A549 (cell line): ENCODE measurements around the gene TPRG1. TPM values are rescaled to one million over a fixed set of nuclear protein-coding genes. Genes with fewer than 3 reads are reported as not detected.

Experiments used
- ATAC-seq, 2 experiments: fragments of 200-7000 bp in 1 of 2; fragments of >200 bp in 1 of 2; cut with Nextera tagmentation in 1 of 2; cut with Tn5 transposase in 1 of 2; 3 replicates each; pipeline versions ENCODE4 v1.8.0 to v1.9.1; 2018 to 2020; ENCODE audit warnings: mild to moderate bottlenecking in 1 of 2, moderate library complexity in 1 of 2
- CTCF ChIA-PET: fragments of 300-600 bp; sonication (Branson Sonifier 250); formaldehyde crosslinking; extraction: SDS; loops from one replicate; lab custom pipeline; 2021; ENCODE audit warnings: antibody characterized with exemption, inconsistent platforms; lab: Yijun Ruan, JAX
- POLR2A ChIA-PET: fragments of 350-600 bp; formaldehyde crosslinking; extraction: SDS; loops from one replicate; lab custom pipeline; 2021; ENCODE audit warnings: antibody characterized with exemption, inconsistent platforms; lab: Yijun Ruan, JAX
- DNase-seq, 2 experiments: peaks; one replicate each; pipeline versions ENCODE4 v3.0.0 to v3.0.0-alpha.2; 2011 to 2016; ENCODE audit warnings: low read depth in 1 of 2, low spot score in 1 of 2
- FAIRE-seq: peaks from 2 replicates; lab custom pipeline; 2011; peaks lifted over from hg19 to GRCh38; lab: Jason Lieb, UNC
- H3K27ac ChIP-seq, 2 experiments: fragments of >200 bp; sonication (Bioruptor Twin); formaldehyde crosslinking; 3 replicates each; pipeline ENCODE4 v1.5.1; 2016 to 2017
- H3K4me1 ChIP-seq: fragments of >200 bp; sonication (Bioruptor Twin); formaldehyde crosslinking; 3 replicates; pipeline ENCODE4 v1.6.1; 2016
- H3K4me2 ChIP-seq: fragments of >200 bp; sonication (Bioruptor Twin); formaldehyde crosslinking; 3 replicates; pipeline ENCODE4 v1.6.1; 2016
- H3K4me3 ChIP-seq: fragments of >200 bp; sonication (Bioruptor Twin); formaldehyde crosslinking; 3 replicates; pipeline ENCODE4 v1.5.1; 2016
- H3K9me3 ChIP-seq: fragments of >200 bp; sonication (Bioruptor Twin); formaldehyde crosslinking; 3 replicates; pipeline ENCODE4 v1.6.1; 2016
- CBX2 ChIP-seq: fragments of 200-600 bp; sonication (generic); IDR thresholded peaks from 2 replicates; pipeline ENCODE4 v1.6.1; 2016; ENCODE audit warnings: low read depth, mild to moderate bottlenecking, borderline replicate concordance
- CBX8 ChIP-seq: fragments of 200-600 bp; sonication (generic); IDR thresholded peaks from 2 replicates; pipeline ENCODE4 v1.6.1; 2016
- EHF ChIP-seq: fragments of 250-450 bp; sonication (Bioruptor Pico); IDR thresholded peaks from 2 replicates; pipeline ENCODE4 v1.5.0; 2020; ENCODE audit warnings: mild to moderate bottlenecking
- EHMT2 ChIP-seq: fragments of 200-600 bp; sonication (generic); IDR thresholded peaks from 2 replicates; pipeline ENCODE4 v1.6.1; 2016; ENCODE audit warnings: antibody characterized with exemption, low read depth, mild to moderate bottlenecking, moderate library complexity
- FOSB ChIP-seq: fragments of 250-450 bp; sonication (Bioruptor Pico); IDR thresholded peaks from 2 replicates; pipeline ENCODE4 v1.5.0; 2020; ENCODE audit warnings: mild to moderate bottlenecking, moderate library complexity
- FOXS1 ChIP-seq: fragments of 250-450 bp; sonication (Bioruptor Pico); IDR thresholded peaks from 2 replicates; pipeline ENCODE4 v1.5.0; 2020; ENCODE audit warnings: mild to moderate bottlenecking, moderate library complexity
- GATA3 ChIP-seq: IDR thresholded peaks from 2 replicates; pipeline ENCODE4 v1.6.1; 2012; ENCODE audit warnings: borderline replicate concordance
- HOXA7 ChIP-seq: fragments of 250-450 bp; sonication (Bioruptor Pico); IDR thresholded peaks from 2 replicates; pipeline ENCODE4 v1.5.0; 2020; ENCODE audit warnings: mild to moderate bottlenecking, moderate library complexity
- HOXB13 ChIP-seq: fragments of 250-450 bp; sonication (Bioruptor Pico); IDR thresholded peaks from 2 replicates; pipeline ENCODE4 v1.5.0; 2020; ENCODE audit warnings: low read depth, mild to moderate bottlenecking, moderate library complexity
- JUNB ChIP-seq: fragments of >200 bp; sonication (Bioruptor Twin); formaldehyde crosslinking; IDR thresholded peaks from 2 replicates; pipeline ENCODE4 v1.6.1; 2016
- MAFK ChIP-seq: fragments of 450-650 bp; IDR thresholded peaks from 2 replicates; pipeline ENCODE4 v1.6.1; 2014; ENCODE audit not compliant: partially characterized antibody
- NFE2L2 ChIP-seq: fragments of 150-350 bp; conservative IDR thresholded peaks from 2 replicates; pipeline ENCODE4 v1.6.1; 2014; ENCODE audit warnings: low read length
- NR3C1 ChIP-seq: fragments of >200 bp; sonication (Bioruptor Twin); formaldehyde crosslinking; IDR thresholded peaks from 3 replicates; pipeline ENCODE4 v1.6.1; 2017
- POLR2A ChIP-seq: IDR thresholded peaks from 2 replicates; pipeline ENCODE4 v1.6.1; 2012; ENCODE audit warnings: mild to moderate bottlenecking, low read length
- RCOR1 ChIP-seq: fragments of 150-350 bp; IDR thresholded peaks from 2 replicates; pipeline ENCODE4 v1.6.1; 2014; ENCODE audit warnings: antibody characterized with exemption, low read length, low read depth
- SMC3 ChIP-seq: fragments of >200 bp; sonication (Bioruptor Twin); formaldehyde crosslinking; IDR thresholded peaks from 3 replicates; pipeline ENCODE4 v1.6.1; 2018; ENCODE audit warnings: inconsistent platforms
- TP53 ChIP-seq: fragments of 250-450 bp; sonication (Bioruptor Pico); IDR thresholded peaks from 2 replicates; pipeline ENCODE4 v1.5.0; 2021; ENCODE audit warnings: mild to moderate bottlenecking, moderate library complexity
- ZC3H11A ChIP-seq: fragments of 450-650 bp; IDR thresholded peaks from 2 replicates; pipeline ENCODE4 v1.6.1; 2014; ENCODE audit warnings: antibody characterized with exemption, mild to moderate bottlenecking
- ZFP36 ChIP-seq: fragments of 450-650 bp; IDR thresholded peaks from 2 replicates; pipeline ENCODE4 v1.6.1; 2014; ENCODE audit warnings: borderline replicate concordance; ENCODE audit not compliant: partially characterized antibody
- ZNF302 ChIP-seq: fragments of 250-450 bp; sonication (Bioruptor Pico); IDR thresholded peaks from 2 replicates; pipeline ENCODE4 v1.9.0; 2021; ENCODE audit warnings: inconsistent platforms, mild to moderate bottlenecking, moderate library complexity
- ZSCAN20 ChIP-seq: fragments of 250-450 bp; sonication (Bioruptor Pico); IDR thresholded peaks from 2 replicates; pipeline ENCODE4 v1.8.0; 2022; ENCODE audit warnings: mild to moderate bottlenecking, moderate library complexity
- WGBS: methylation state at CpG from one replicate; pipeline ENCODE4 v1.1.6; 2017; ENCODE audit errors: missing lambda C conversion rate; 5-methylcytosine and 5-hydroxymethylcytosine counted together
- polyA plus RNA-seq, 4 experiments: library from polyadenylated mRNA; depleted of rRNA in 3 of 4; stranded (reverse); fragments of >200 nt; fragmentation: RNase III in 1 of 4; extraction: RNeasy Plus Mini Kit Qiagen cat#74134 plus additional on column Dnase treatment in 1 of 4; gene quantifications; 2 replicates in 3 of 4; 3 replicates in 1 of 4; pipeline ENCODE4 v1.2.3, GENCODE V29; 2011 to 2017
- TF ChIP-seq, protein P1 (sequence below): IDR thresholded peaks from 2 replicates; pipeline ENCODE4 v1.6.1; 2012
- TF ChIP-seq, protein P2 (sequence below): IDR thresholded peaks from 2 replicates; pipeline ENCODE4 v1.6.1; 2012; ENCODE audit warnings: low read depth, borderline replicate concordance
- TF ChIP-seq, protein P3 (sequence below): fragments of 250-450 bp; sonication (Bioruptor Pico); IDR thresholded peaks from 2 replicates; pipeline ENCODE4 v1.5.0; 2020; ENCODE audit warnings: low read depth, mild to moderate bottlenecking, moderate library complexity
- TF ChIP-seq, protein P4 (sequence below): fragments of >200 bp; sonication (Bioruptor Twin); formaldehyde crosslinking; IDR thresholded peaks from 3 replicates; pipeline ENCODE4 v1.6.1; 2016
- TF ChIP-seq, protein P5 (sequence below): fragments of 150-350 bp; IDR thresholded peaks from 2 replicates; pipeline ENCODE4 v1.6.1; 2014; ENCODE audit warnings: low read depth, mild to moderate bottlenecking, low read length

Gene TPRG1
- polyA plus RNA-seq, 2 of the 4 experiments (the other 2 are of a cell fraction) = 0.21 to 1.1 TPM

DNA sequence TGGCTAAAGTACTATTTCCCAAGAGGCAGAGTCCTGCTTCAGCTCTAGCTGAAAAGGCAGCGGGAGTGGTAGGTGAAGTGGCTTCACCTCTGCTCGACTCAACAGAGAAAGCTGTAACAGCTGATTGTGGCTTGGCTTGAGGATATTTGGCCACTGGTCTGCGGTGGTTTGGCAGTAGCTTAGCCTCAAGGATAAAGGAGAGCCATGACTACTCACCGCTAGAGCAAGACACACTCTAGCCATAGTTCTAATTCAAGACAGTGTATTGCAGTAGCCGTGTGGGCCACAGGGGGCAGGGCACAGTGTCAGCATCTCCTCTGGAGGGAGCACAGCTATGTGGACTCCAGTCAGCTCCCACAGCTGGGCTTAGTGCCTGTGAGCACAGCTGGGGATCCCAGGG lies 23.5 kb downstream of the TPRG1 start:
- peak in 1 of 2 experiments; percentile 80; a peak in 3 of 6 replicates for ATAC-seq
- 70% methylated on average over 5 of the region's 5 CpGs for WGBS
- Histone ChIP-seq H3K9me3 (peaks cover 21% of the 10 kb centered on the region), H3K4me1 (no peaks in the 10 kb centered on the region), H3K4me2 (no peak overlapping the region), H3K4me3 (no peak overlapping the region), H3K27ac (no peak overlapping the region)
- FAIRE-seq = no peak
- ChIA-PET CTCF (interaction anchor here (1.2 kb wide), 1 partner anchor 47 kb away, joined by 3 read pairs; no protein-coding TSS in a partner anchor), POLR2A (no interaction called here)
- TF ChIP-seq HOXA7 (no peak), JUNB (no peak), TP53 (no peak), HOXB13 (CRISPR knock-in tag) (no peak), EHMT2 (no peak), ZNF302 (CRISPR knock-in tag) (no peak), NR3C1 (no peak), CBX8 (no peak), NFE2L2 (no peak), ZC3H11A (no peak), ZSCAN20 (CRISPR knock-in tag) (no peak)
- TF ChIP-seq, protein P1, sequence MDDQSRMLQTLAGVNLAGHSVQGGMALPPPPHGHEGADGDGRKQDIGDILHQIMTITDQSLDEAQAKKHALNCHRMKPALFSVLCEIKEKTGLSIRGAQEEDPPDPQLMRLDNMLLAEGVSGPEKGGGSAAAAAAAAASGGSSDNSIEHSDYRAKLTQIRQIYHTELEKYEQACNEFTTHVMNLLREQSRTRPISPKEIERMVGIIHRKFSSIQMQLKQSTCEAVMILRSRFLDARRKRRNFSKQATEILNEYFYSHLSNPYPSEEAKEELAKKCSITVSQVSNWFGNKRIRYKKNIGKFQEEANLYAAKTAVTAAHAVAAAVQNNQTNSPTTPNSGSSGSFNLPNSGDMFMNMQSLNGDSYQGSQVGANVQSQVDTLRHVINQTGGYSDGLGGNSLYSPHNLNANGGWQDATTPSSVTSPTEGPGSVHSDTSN = no peak
- DNase-seq = peak in 1 of 2 experiments; percentile 14

DNA sequence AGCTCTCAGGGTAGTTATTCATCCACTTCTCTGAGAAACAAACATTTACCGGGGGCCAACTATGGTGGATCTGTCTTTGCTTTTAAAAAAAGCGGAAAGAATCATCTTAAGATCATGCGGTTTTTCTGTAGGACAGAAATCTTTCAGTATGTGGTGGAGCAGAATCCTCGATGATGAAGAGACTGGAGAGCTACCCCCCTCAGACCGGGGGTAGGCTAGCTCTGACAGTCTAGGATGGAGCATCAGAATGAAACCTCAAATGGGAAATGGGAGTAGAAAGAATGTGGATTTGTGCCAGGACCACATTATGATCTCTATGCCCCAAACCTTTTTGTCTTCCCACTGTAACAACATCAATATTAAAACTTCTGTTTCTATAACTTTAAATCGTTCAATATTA lies 30.3 kb downstream of the TPRG1 start:
- Histone ChIP-seq H3K4me1 (no peaks in the 10 kb centered on the region), H3K4me3 (no peak overlapping the region), H3K4me2 (no peak overlapping the region), H3K9me3 (no peaks in the 10 kb centered on the region), H3K27ac (no peak overlapping the region)
- DNase-seq (no peak), ATAC-seq (no peak), FAIRE-seq (no peak)
- TF ChIP-seq EHMT2 = no peak
- no peak for TF ChIP-seq NR3C1
- TF ChIP-seq FOSB (CRISPR knock-in tag) = no peak
- TF ChIP-seq CBX8 = no peak
- TF ChIP-seq SMC3 = no peak
- TF ChIP-seq, protein P2, sequence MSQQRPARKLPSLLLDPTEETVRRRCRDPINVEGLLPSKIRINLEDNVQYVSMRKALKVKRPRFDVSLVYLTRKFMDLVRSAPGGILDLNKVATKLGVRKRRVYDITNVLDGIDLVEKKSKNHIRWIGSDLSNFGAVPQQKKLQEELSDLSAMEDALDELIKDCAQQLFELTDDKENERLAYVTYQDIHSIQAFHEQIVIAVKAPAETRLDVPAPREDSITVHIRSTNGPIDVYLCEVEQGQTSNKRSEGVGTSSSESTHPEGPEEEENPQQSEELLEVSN = no peak
- no peak for TF ChIP-seq MAFK
- TF ChIP-seq RCOR1 = no peak
- TF ChIP-seq EHF = no peak
- TF ChIP-seq, protein P3, sequence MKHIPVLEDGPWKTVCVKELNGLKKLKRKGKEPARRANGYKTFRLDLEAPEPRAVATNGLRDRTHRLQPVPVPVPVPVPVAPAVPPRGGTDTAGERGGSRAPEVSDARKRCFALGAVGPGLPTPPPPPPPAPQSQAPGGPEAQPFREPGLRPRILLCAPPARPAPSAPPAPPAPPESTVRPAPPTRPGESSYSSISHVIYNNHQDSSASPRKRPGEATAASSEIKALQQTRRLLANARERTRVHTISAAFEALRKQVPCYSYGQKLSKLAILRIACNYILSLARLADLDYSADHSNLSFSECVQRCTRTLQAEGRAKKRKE = no peak
- TF ChIP-seq ZFP36 = no peak
- TF ChIP-seq CBX2 = no peak
- no peak for TF ChIP-seq GATA3
- TF ChIP-seq, protein P4, sequence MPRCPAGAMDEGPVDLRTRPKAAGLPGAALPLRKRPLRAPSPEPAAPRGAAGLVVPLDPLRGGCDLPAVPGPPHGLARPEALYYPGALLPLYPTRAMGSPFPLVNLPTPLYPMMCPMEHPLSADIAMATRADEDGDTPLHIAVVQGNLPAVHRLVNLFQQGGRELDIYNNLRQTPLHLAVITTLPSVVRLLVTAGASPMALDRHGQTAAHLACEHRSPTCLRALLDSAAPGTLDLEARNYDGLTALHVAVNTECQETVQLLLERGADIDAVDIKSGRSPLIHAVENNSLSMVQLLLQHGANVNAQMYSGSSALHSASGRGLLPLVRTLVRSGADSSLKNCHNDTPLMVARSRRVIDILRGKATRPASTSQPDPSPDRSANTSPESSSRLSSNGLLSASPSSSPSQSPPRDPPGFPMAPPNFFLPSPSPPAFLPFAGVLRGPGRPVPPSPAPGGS = no peak
- no peak for TF ChIP-seq FOXS1
- TF ChIP-seq JUNB = no peak
- TF ChIP-seq, protein P5, sequence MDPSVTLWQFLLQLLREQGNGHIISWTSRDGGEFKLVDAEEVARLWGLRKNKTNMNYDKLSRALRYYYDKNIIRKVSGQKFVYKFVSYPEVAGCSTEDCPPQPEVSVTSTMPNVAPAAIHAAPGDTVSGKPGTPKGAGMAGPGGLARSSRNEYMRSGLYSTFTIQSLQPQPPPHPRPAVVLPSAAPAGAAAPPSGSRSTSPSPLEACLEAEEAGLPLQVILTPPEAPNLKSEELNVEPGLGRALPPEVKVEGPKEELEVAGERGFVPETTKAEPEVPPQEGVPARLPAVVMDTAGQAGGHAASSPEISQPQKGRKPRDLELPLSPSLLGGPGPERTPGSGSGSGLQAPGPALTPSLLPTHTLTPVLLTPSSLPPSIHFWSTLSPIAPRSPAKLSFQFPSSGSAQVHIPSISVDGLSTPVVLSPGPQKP = no peak
- no peak for TF ChIP-seq POLR2A
- 53% methylated on average over 6 of the region's 6 CpGs for WGBS
- POLR2A ChIA-PET = no interaction called here
- CTCF ChIA-PET = no interaction called here
